ENCODE measurements around the gene ZNF275. TPM values are rescaled to one million over a fixed set of nuclear protein-coding genes. Genes with fewer than 3 reads are reported as not detected.

ZNF275 gene
- total and polyA plus RNA-seq, 2 of the 4 experiments (the other 2 are of a cell fraction), result 6.6 to 9.7 TPM

GRCh38 chrX:153370293-153371055 is 36.5 kb downstream of the ZNF275 start:
- no peak overlapping the region for H2BK5ac ChIP-seq (ENCODE audit: low read depth, low read length, poor library complexity, severe bottlenecking)
- no peaks in the 10 kb centered on the region for H3K36me3 ChIP-seq (ENCODE audit: control insufficient read depth, insufficient read depth, low read length)
- no peak overlapping the region for H3K27ac ChIP-seq (ENCODE audit: insufficient read depth, low read length)
- no peaks in the 10 kb centered on the region for H3K4me1 ChIP-seq (ENCODE audit: control insufficient read depth, insufficient read depth, low read length)
- no peak overlapping the region for H3K9ac ChIP-seq (ENCODE audit: low read depth, low read length)
- H3K27me3 ChIP-seq (ENCODE audit: control insufficient read depth, insufficient read depth, low read length), result peaks cover 8% of the 10 kb centered on the region
- no peak overlapping the region for H3K4ac ChIP-seq (ENCODE audit: low read depth, low read length)
- POLR2A ChIA-PET (ENCODE audit: unreplicated experiment), result no interaction called here
- H3K18ac ChIP-seq (ENCODE audit: low read depth, low read length), result no peak overlapping the region
- 0 out of 2 replicates have a peak, but pooled peaks cover 2% of the 10 kb centered on the region for H3K9me3 ChIP-seq (ENCODE audit: control insufficient read depth, insufficient read depth, low read length)
- H3K14ac ChIP-seq (replicated peaks; ENCODE audit: low read depth, low read length), result no peak overlapping the region
- no peak overlapping the region for H2AK9ac ChIP-seq (replicated peaks; ENCODE audit: low read depth, low read length, poor library complexity)
- H3K56ac ChIP-seq (ENCODE audit: extremely low read depth, insufficient read depth, low read length), result no peak overlapping the region
- H4K20me1 ChIP-seq (ENCODE audit: insufficient read depth, low read length), result no peaks in the 10 kb centered on the region
- H2BK20ac ChIP-seq (ENCODE audit: low read depth, low read length), result no peak overlapping the region
- dilution Hi-C loops (cut with HindIII; ENCODE audit: low sequenced_read_pairs, unreplicated experiment), result no loop called here
- H4K91ac ChIP-seq (ENCODE audit: insufficient read depth, low read depth, low read length), result no peak overlapping the region
- no peak overlapping the region for H2BK120ac ChIP-seq (ENCODE audit: low read depth, low read length)
- no CpG with 5 or more reads among the region's 8 CpGs for WGBS, 2 experiments (ENCODE audit: extremely low coverage in 2 of 2, insufficient read length in 1 of 2)
- H3K4me2 ChIP-seq (ENCODE audit: low read depth, low read length), result no peak overlapping the region
- no peaks in the 10 kb centered on the region for H3K79me1 ChIP-seq (ENCODE audit: low read depth in 1 of 2, low read length in 2 of 2)
- H2BK15ac ChIP-seq (ENCODE audit: low read depth, low read length), result no peak overlapping the region
- CTCF ChIA-PET, result no interaction called here
- H4K8ac ChIP-seq (ENCODE audit: low read depth in 2 of 2, low read length in 2 of 2), result no peak overlapping the region
- no peak overlapping the region for H2AFZ ChIP-seq (replicated peaks; ENCODE audit: low read length, poor library complexity)
- BruUV-seq (replicated peaks), result no TSS peak
- H3K4me3 ChIP-seq (ENCODE audit: insufficient read depth, low read depth, low read length), result no peak overlapping the region
- no peak overlapping the region for H2AK5ac ChIP-seq (ENCODE audit: low read depth, low read length)
- ATAC-seq (ENCODE audit: low read depth) (no peak), DNase-seq (peak; percentile 4)
- in situ Hi-C loops (cut with MboI; ENCODE audit: low sequenced_read_pairs), result no loop called here
- intact Hi-C loops (cut with micrococcal nuclease), result no loop called here
- H4K5ac ChIP-seq (ENCODE audit: low read depth, low read length), result no peak overlapping the region
- H3K23ac ChIP-seq (ENCODE audit: low read depth, low read length), result no peak overlapping the region
- no peaks in the 10 kb centered on the region for H3K9me1 ChIP-seq (ENCODE audit: insufficient read depth, low read length)
- no peak for TF ChIP-seq RCOR1 (IDR thresholded peaks at IDR 0.05; ENCODE audit: insufficient replicate concordance, low read length)
- TF ChIP-seq POLR2A (IDR thresholded peaks at IDR 0.05; ENCODE audit: low read depth, low read length), result no peak
- peak; percentile 58 for TF ChIP-seq BHLHE40 (IDR thresholded peaks at IDR 0.05; ENCODE audit: low read depth, low read length)
- TF ChIP-seq, protein P1, sequence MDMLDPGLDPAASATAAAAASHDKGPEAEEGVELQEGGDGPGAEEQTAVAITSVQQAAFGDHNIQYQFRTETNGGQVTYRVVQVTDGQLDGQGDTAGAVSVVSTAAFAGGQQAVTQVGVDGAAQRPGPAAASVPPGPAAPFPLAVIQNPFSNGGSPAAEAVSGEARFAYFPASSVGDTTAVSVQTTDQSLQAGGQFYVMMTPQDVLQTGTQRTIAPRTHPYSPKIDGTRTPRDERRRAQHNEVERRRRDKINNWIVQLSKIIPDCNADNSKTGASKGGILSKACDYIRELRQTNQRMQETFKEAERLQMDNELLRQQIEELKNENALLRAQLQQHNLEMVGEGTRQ (IDR thresholded peaks at IDR 0.05; ENCODE audit: low read depth, low read length), result peak; percentile 39; the same call in 1 of the 2 replicates
